ENCODE data around the gene BRSK2. TPM values are rescaled to one million over a fixed set of nuclear protein-coding genes. Genes with fewer than 3 reads are reported as not detected.

BRSK2 gene
- polyA plus RNA-seq, 1 of the 3 experiments (the other 2 are of a cell fraction), result 0.64 TPM

- Histone ChIP-seq H3K4me2 (no peak overlapping the region), H3K36me3 (replicated peaks in 1 of 2; ENCODE audit: control insufficient read depth in 1 of 2, insufficient read depth in 2 of 2, low read length in 1 of 2) (no peaks in the 10 kb centered on the region), H3K4me1 (ENCODE audit: control insufficient read depth in 1 of 2, insufficient read depth in 2 of 2, low read depth in 1 of 2, low read length in 1 of 2) (no peaks in the 10 kb centered on the region; a peak in 1 of 4 replicates), H3K9me2 (no peaks in the 10 kb centered on the region), H2AFZ (ENCODE audit: low read depth) (no peak overlapping the region), H3K27ac (ENCODE audit: low read depth in 2 of 2, low read length in 1 of 2) (no peak overlapping the region), H3F3A (replicated peaks; ENCODE audit: insufficient read depth) (no peaks in the 10 kb centered on the region), H3K79me2 (ENCODE audit: insufficient read depth) (no peaks in the 10 kb centered on the region), H3K9ac (no peak overlapping the region), H3K4me3 (ENCODE audit: low read depth in 2 of 2, low read length in 1 of 2) (no peak overlapping the region), H4K20me1 (ENCODE audit: insufficient read depth) (no peaks in the 10 kb centered on the region), H3K27me3 (ENCODE audit: insufficient read depth) (no peaks in the 10 kb centered on the region), H3K9me3 (no peaks in the 10 kb centered on the region)
- peak; percentile 36 for DNase-seq
- WGBS (ENCODE audit: low lambda C conversion rate), result 39% methylated on average over 16 of the region's 29 CpGs
- ChIA-PET CTCF (no interaction called here), POLR2A (no interaction called here)
- no peak for TF ChIP-seq FOXJ3 (CRISPR knock-in tag; IDR thresholded peaks at IDR 0.05)
- TF ChIP-seq GABPA (IDR thresholded peaks at IDR 0.05; ENCODE audit: low read depth), result no peak
- no peak for TF ChIP-seq RXRA (IDR thresholded peaks at IDR 0.05; ENCODE audit: borderline replicate concordance, low read depth)
Measured at GRCh38 chr11:1349327-1350041, 40.2 kb upstream of the BRSK2 start.

- H3K4me1 ChIP-seq (ENCODE audit: control insufficient read depth in 1 of 2, insufficient read depth in 2 of 2, low read depth in 1 of 2, low read length in 1 of 2), result no peaks in the 10 kb centered on the region; a peak in 1 of 4 replicates
- WGBS (ENCODE audit: low lambda C conversion rate), result 69% methylated on average over 13 of the region's 22 CpGs
- no peak overlapping the region for H3K4me3 ChIP-seq (ENCODE audit: low read depth in 2 of 2, low read length in 1 of 2)
- no peaks in the 10 kb centered on the region for H3K36me3 ChIP-seq (replicated peaks in 1 of 2; ENCODE audit: control insufficient read depth in 1 of 2, insufficient read depth in 2 of 2, low read length in 1 of 2)
- CTCF ChIA-PET, result no interaction called here
- POLR2A ChIA-PET, result no interaction called here
- no peak for TF ChIP-seq EP300 (IDR thresholded peaks at IDR 0.05; ENCODE audit: borderline replicate concordance in 1 of 2, low read depth in 1 of 2, low read length in 1 of 2)
- TF ChIP-seq RCOR1 (IDR thresholded peaks at IDR 0.05; ENCODE audit: low read length), result no peak
- no peak for TF ChIP-seq GABPA (IDR thresholded peaks at IDR 0.05; ENCODE audit: low read depth)
- no peak for TF ChIP-seq MEF2A (IDR thresholded peaks at IDR 0.05; ENCODE audit: borderline replicate concordance, low read depth)
- TF ChIP-seq POLR2AphosphoS5 (IDR thresholded peaks at IDR 0.05; ENCODE audit: low read depth, low read length), result no peak
- no peak for TF ChIP-seq TEAD4 (IDR thresholded peaks at IDR 0.05; ENCODE audit: borderline replicate concordance, insufficient read depth)
- TF ChIP-seq FOSL2 (IDR thresholded peaks at IDR 0.05; ENCODE audit: borderline replicate concordance, low read depth), result no peak
- TF ChIP-seq MAX (IDR thresholded peaks at IDR 0.05; ENCODE audit: low read depth), result no peak
- no peak for TF ChIP-seq REST (IDR thresholded peaks at IDR 0.05; ENCODE audit: low read depth, low read length)
- no peaks in the 10 kb centered on the region for H4K20me1 ChIP-seq (ENCODE audit: insufficient read depth)
- H3K9me3 ChIP-seq, result no peaks in the 10 kb centered on the region
- no peaks in the 10 kb centered on the region for H3K79me2 ChIP-seq (ENCODE audit: insufficient read depth)
- no peak overlapping the region for H3K4me2 ChIP-seq
- no peaks in the 10 kb centered on the region for H3K27me3 ChIP-seq (ENCODE audit: insufficient read depth)
- H3K9ac ChIP-seq, result no peak overlapping the region
- H3F3A ChIP-seq (replicated peaks; ENCODE audit: insufficient read depth), result no peaks in the 10 kb centered on the region
- H3K27ac ChIP-seq (ENCODE audit: low read depth in 2 of 2, low read length in 1 of 2), result no peak overlapping the region
- H3K9me2 ChIP-seq, result no peaks in the 10 kb centered on the region
- H2AFZ ChIP-seq (ENCODE audit: low read depth), result no peak overlapping the region
- DNase-seq, result peak; percentile 27
Measured at GRCh38 chr11:1350086-1350725, 39.5 kb upstream of the BRSK2 start.
